Measurements from ENCODE around the gene TAS1R1.
A peak's percentile ranks its signal among the peaks of the same experiment; 100 is the strongest.
"Not testable (repeated sequence)": the region's sequence is repeated elsewhere in the genome, so short reads cannot be mapped to it uniquely, and the experiment has no call there.

TAS1R1 gene

DNA sequence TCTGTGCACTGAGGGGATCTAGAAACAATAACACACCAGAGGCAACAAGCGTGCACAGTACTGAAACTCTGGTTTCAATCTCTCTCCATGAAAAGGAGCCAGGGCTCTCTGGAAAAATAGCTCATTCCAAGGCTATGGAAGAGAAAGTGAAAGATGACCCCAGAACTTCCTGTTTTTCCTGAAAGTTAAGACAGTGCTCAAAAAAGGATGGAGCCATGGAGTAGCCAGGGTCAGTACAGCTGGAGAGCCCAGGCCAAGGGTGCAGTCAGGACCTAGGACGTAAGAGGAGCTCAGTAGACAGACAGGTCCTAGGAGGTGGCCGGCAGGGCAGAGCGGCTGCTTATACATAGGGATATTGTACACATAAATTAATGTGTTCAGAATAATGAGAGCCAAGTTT, 19.9 kb upstream of the TAS1R1 start:
- H3K36me3 ChIP-seq (ENCODE audit: insufficient read depth, low read length): peaks cover 10% of the 10 kb centered on the region
- H3K9ac ChIP-seq (ENCODE audit: low read depth, low read length): no peak overlapping the region
- H3K9me3 ChIP-seq (ENCODE audit: control insufficient read depth, insufficient read depth, low read length): no peaks in the 10 kb centered on the region
- H3K4me1 ChIP-seq (ENCODE audit: insufficient read depth, low read length): no peaks in the 10 kb centered on the region

DNA sequence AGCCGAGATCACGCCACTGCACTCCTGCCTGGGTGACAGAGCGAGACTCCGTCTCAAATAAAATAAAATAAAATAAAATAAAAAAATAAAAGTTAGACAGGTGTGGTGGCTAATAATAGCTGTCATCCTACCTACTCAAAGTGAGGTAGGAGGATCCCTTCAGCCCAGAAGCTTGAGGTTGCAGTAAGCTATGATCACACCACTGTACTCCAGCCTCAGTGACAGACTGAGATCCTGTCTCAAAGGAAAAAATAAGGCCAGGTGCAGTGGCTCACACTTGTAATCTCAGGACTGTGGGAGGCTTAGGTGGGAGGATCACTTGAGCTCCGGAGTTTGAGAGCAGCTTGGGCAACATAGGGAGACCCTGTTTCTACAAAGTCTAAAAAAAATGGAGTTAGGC, 18.8 kb upstream of the TAS1R1 start:
- peaks cover 10% of the 10 kb centered on the region for H3K36me3 ChIP-seq (ENCODE audit: insufficient read depth, low read length)
- H3K9me3 ChIP-seq (ENCODE audit: control insufficient read depth, insufficient read depth, low read length): no peaks in the 10 kb centered on the region
- no peak overlapping the region for H3K9ac ChIP-seq (ENCODE audit: low read depth, low read length)
- no peaks in the 10 kb centered on the region for H3K4me1 ChIP-seq (ENCODE audit: insufficient read depth, low read length)

DNA sequence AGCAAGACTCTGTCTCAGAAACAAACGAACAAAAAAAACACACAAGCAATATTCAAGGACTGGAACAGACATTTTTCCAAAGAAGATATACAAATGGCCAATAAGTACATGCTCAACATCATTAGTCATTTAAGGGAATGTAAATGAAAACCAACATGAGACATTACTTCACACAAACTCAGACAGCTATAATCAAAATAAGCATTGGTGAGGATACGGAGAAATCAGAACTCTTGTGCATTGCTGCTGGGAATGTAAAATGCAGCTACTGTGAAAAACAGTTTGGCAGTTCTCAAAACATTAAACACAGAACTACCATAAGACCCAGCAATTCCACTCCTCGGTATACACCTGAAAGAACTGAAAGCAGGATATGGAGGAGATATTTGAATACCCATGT, 16.2 kb upstream of the TAS1R1 start:
- H3K9me3 ChIP-seq (ENCODE audit: control insufficient read depth, insufficient read depth, low read length): no peaks in the 10 kb centered on the region
- H3K4me1 ChIP-seq (ENCODE audit: insufficient read depth, low read length): no peaks in the 10 kb centered on the region
- no peak overlapping the region for H3K9ac ChIP-seq (ENCODE audit: low read depth, low read length)
- peaks cover 4% of the 10 kb centered on the region; the same call in 1 of the 2 replicates for H3K36me3 ChIP-seq (ENCODE audit: insufficient read depth, low read length)

DNA sequence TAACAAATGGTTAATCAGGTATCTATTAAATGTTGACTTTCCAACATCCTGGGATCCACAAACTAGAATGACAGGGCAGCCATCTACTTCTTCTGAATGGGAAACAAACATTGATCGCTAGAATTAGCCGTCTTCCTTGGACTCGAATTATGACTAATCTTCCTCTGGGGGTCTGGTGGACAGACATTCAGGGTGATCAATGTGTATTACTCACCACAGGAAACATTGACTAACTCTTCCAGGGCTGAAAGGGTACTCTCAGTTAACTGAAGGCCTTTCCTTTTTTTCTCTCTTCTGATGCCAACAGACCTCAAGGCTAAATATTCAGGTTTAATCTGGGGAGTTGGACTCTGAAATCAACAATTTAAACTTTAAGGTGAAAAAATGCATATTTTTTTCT, 10.3 kb upstream of the TAS1R1 start:
- Histone ChIP-seq H3K36me3 (ENCODE audit: insufficient read depth, low read length) (peaks cover 27% of the 10 kb centered on the region), H3K9me3 (ENCODE audit: control insufficient read depth, insufficient read depth, low read length) (no peaks in the 10 kb centered on the region), H3K4me1 (ENCODE audit: insufficient read depth, low read length) (no peaks in the 10 kb centered on the region), H3K9ac (ENCODE audit: low read depth, low read length) (no peak overlapping the region)

DNA sequence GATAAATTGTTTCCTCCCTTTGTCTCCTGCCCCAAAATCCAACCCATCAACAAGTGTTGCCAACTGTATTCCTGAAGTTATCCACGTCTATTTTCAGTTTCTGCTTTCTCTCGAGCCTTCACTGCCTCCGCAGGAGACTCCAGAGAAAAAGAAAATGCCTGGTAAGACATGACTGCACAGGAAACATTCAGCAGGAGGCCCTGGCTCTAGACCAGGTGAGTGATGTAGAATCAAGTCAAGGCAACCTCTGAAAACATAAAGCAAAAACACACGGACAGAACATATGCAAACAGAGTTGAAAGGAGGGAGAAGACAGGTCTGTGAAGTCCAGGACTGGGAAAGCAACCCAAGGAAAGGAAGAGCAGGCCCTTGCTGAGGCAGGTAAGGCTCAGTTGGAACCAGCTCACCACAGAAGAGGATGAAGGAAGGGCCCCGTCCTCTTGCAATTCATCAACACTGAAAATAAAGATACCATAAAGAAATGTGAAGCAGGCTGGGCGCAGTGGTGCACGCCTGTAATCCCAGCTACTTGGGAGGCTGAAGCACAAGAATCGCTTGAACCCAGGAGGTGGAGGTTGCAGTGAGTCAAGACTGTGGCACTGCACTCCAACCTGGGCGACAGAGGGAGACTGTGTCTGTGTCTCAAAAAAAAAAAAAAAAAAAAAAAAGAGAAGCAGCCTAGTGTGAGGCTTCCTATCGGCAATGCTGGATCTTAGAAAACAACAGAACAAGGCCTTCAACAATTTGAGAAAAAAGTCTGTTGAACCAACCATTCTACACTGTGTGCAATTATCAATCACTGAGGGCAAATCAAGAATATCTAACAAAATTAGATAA, 9.6 kb upstream of the TAS1R1 start:
- no peak overlapping the region for H3K9ac ChIP-seq (ENCODE audit: low read depth, low read length)
- no peaks in the 10 kb centered on the region for H3K9me3 ChIP-seq (ENCODE audit: control insufficient read depth, insufficient read depth, low read length)
- H3K4me1 ChIP-seq (ENCODE audit: insufficient read depth, low read length): no peaks in the 10 kb centered on the region
- H3K36me3 ChIP-seq (ENCODE audit: insufficient read depth, low read length): peaks cover 29% of the 10 kb centered on the region

DNA sequence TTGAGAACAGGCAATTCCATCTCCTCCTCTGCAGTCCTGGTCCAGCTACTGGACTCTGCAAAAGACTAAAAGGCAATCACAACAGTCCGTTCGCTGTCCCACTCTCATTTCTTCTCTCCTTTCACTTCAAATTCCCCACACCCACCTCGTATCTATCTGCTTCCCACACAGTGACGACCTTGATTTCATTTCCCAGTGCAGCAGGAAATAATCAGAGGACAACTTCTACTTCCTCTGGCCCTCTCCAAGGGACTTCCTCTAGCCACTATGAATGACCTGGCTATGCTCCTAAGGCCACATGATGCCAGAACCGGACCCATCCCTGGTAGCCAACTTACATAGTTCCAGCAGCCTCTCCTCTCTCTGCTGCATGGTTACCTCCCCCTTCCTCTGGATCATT, 8.8 kb upstream of the TAS1R1 start:
- no peaks in the 10 kb centered on the region for H3K4me1 ChIP-seq (ENCODE audit: insufficient read depth, low read length)
- H3K9ac ChIP-seq (ENCODE audit: low read depth, low read length): no peak overlapping the region
- H3K9me3 ChIP-seq (ENCODE audit: control insufficient read depth, insufficient read depth, low read length): no peaks in the 10 kb centered on the region
- H3K36me3 ChIP-seq (ENCODE audit: insufficient read depth, low read length): peaks cover 34% of the 10 kb centered on the region

DNA sequence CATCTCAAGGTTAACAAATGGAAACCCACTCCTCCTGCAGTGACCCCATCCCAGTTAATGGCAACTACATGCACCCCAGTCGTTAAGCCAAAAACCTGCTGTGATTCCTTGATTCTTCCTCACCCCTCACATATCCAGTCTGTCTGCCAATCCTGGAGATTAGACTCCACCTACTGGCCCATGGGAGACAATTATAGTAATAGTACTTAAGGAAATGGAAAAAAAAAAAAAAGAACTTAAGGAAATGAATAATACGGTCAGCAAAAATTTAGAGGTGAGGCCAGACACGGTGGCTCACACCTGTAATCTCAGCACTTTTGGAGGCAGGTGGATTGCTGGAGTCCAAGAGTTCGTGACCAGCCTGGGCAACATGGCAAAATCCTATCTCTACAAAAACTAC, 7.8 kb upstream of the TAS1R1 start:
- no peaks in the 10 kb centered on the region for H3K9me3 ChIP-seq (ENCODE audit: control insufficient read depth, insufficient read depth, low read length)
- H3K36me3 ChIP-seq (ENCODE audit: insufficient read depth, low read length): peaks cover 34% of the 10 kb centered on the region
- no peak overlapping the region for H3K9ac ChIP-seq (ENCODE audit: low read depth, low read length)
- no peaks in the 10 kb centered on the region for H3K4me1 ChIP-seq (ENCODE audit: insufficient read depth, low read length)

DNA sequence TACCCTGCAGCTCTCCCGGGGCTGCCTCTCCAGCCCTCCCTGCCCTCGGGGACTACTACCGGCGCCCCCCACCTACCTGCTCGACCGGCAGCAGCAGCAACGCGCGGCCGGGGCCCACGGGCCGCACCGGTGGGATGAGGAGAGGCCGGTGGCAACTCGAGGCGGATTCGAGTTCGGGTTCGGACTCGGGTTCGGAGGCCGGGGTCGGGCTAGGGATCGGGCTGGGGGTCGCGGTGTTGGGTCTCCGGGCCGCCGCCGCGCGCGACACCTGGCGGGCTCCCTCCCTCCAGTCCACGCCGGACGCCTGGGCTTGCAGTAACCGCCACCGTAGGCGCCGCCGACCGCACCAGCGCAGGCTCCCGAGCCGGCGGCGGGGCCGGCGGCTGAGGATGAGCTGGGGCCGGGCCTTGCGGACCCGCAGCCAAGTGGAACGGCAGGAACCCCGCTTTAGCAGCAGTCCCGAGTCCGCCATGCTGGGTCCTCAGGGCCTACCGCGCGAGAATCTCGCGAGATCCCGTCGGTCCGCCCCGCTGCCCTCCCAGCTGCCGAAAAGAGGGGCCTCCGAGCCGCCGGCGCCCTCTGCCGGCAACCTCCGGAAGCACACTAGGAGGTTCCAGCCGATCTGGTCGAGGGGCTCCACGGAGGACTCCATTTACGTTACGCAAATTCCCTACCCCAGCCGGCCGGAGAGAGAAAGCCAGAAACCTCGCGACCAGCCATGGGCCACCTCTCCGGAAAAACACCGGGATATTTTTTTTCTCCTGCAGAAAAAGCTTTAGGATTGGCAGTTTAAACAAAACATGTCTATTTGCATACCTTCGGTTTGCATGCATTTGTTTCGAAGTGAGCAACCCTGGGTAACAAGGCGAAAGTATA, 838 bp upstream of the TAS1R1 start, which contains the start of gene NOL9:
Gene NOL9 (minus strand): TSS at position 483 of the 876 bp plus-strand sequence. CDS start 11 bp downstream, at position 472.
- peaks cover 10% of the 10 kb centered on the region for H3K4me1 ChIP-seq (ENCODE audit: insufficient read depth, low read length)
- 0 out of 2 replicates have a peak, but pooled peaks cover 7% of the 10 kb centered on the region for H3K36me3 ChIP-seq (ENCODE audit: insufficient read depth, low read length)

DNA sequence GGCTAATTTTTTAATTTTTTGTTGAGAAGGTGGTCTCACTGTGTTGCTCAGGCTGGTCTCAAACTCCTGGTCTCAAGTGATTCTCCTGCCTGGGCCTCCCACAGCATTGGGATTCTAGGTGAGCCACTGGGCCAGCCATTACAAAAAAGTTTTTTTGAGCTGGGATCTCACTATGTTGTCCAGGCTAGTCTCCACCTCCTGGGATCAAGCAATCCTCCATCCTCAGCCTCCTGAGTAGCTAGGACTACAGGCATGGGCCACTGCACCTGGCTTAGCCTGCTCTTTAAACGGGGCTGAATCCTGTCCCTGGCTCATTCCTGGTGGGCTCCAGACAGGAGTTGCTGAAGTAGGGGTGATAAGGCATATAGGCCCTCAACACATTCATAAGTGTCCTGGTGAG, 2.5 kb downstream of the TAS1R1 start:
- H3K36me3 ChIP-seq (ENCODE audit: insufficient read depth, low read length): no peaks in the 10 kb centered on the region
- H3K9me3 ChIP-seq (ENCODE audit: control insufficient read depth, insufficient read depth, low read length): peaks cover 2% of the 10 kb centered on the region; the same call in 1 of the 2 replicates
- H3K9ac ChIP-seq (ENCODE audit: low read depth, low read length): no peak overlapping the region
- peaks cover 10% of the 10 kb centered on the region for H3K4me1 ChIP-seq (ENCODE audit: insufficient read depth, low read length)

More for the DNA sequence above, 838 bp upstream of the TAS1R1 start, which contains the start of gene NOL9:
- H3K9ac ChIP-seq (ENCODE audit: low read depth, low read length): peak within 1 kb of the TSS; percentile 99
- H3K9me3 ChIP-seq (ENCODE audit: control insufficient read depth, insufficient read depth, low read length): no peaks in the 10 kb centered on the region

DNA sequence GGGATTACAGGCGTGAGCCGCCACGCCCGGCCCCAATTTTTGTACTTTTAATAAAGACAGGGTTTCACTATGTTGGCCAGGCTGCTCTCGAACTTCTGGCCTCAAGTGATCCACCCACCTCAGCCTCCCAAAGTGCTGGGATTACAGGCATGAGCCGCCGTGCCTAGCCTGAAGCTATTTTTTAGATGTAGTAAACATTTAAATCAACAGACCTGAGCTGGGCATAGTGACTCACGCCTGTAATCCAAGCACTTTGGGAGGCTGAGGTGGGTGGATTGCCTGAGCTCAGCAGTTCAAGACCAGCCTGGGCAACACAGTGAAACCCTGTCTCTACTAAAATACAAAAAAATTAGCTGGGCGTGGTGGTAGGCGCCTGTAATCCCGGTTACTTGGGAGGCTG, 4.1 kb downstream of the TAS1R1 start:
- H3K4me1 ChIP-seq (ENCODE audit: insufficient read depth, low read length); H3K36me3 ChIP-seq (ENCODE audit: insufficient read depth, low read length); H3K9me3 ChIP-seq (ENCODE audit: control insufficient read depth, insufficient read depth, low read length); H3K9ac ChIP-seq (ENCODE audit: low read depth, low read length): not testable (repeated sequence)

DNA sequence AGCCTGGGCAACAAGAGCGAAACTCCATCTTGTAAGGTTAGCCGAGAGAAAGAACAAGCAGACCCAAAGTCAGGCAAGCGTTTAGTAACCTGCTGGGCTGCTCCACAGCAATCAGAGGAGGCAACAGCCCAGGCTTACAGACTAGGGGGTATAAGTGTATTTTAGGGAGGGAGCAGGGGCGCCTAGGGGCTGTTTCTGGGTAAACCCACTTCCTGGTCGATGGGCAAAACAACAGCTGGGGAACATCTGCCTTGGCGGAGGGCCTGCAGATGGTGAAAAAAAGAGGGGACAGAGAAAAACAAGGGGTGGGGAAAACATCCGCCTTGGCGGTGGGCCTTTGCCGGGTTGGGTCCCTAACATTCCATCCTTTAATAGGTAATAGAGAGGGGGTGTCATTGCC, 5.2 kb downstream of the TAS1R1 start:
- Histone ChIP-seq H3K4me1 (ENCODE audit: insufficient read depth, low read length) (no peaks in the 10 kb centered on the region), H3K9ac (ENCODE audit: low read depth, low read length) (no peak overlapping the region), H3K36me3 (ENCODE audit: insufficient read depth, low read length) (no peaks in the 10 kb centered on the region), H3K9me3 (ENCODE audit: control insufficient read depth, insufficient read depth, low read length) (peaks cover 2% of the 10 kb centered on the region; the same call in 1 of the 2 replicates)

DNA sequence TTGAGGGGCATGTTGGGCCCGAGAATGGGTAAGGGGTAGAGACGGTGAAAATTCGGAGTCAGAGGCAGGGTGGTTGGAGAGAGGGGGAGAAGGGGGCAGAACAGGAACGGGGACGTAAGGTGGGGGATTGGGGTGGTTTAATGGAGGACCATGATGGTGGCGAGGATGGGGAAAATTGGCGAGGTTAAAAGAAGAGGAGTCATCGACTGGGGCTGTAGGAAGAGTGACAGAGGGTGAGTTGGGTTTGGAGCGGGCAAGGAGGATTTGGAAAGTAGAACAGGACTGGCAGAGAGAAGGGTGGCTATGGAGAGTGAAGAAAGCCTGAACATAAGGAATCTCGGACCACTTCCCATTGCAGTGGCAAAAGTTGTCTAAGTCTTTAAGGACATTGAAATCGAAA, 13.9 kb downstream of the TAS1R1 start:
- H3K9me3 ChIP-seq (ENCODE audit: control insufficient read depth, insufficient read depth, low read length): no peaks in the 10 kb centered on the region; the same call in 1 of the 2 replicates
- H3K9ac ChIP-seq (ENCODE audit: low read depth, low read length): no peak overlapping the region
- H3K36me3 ChIP-seq (ENCODE audit: insufficient read depth, low read length): no peaks in the 10 kb centered on the region
- H3K4me1 ChIP-seq (ENCODE audit: insufficient read depth, low read length): no peaks in the 10 kb centered on the region

DNA sequence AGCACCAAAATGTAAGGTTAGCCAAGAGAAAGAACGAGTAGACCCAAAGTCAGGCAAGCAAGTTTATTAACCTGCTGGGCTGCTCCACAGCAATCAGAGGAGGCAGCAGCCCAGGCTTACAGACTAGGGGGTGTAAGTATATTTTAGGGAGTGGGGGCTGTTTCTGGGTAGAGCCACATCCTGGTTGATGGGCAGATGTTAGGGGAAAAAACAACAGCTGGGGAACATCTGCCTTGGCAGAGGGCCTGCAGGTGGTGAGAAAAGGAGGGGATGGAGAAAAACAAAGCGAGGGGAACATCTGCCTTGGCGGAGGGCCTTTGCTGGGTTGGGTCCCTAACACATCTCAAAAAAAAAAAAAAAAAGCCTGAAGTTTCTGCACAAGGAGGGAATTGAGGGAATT, 15.0 kb downstream of the TAS1R1 start:
- H3K4me1 ChIP-seq (ENCODE audit: insufficient read depth, low read length): no peaks in the 10 kb centered on the region
- H3K9ac ChIP-seq (ENCODE audit: low read depth, low read length): no peak overlapping the region
- no peaks in the 10 kb centered on the region for H3K36me3 ChIP-seq (ENCODE audit: insufficient read depth, low read length)
- no peaks in the 10 kb centered on the region for H3K9me3 ChIP-seq (ENCODE audit: control insufficient read depth, insufficient read depth, low read length)

DNA sequence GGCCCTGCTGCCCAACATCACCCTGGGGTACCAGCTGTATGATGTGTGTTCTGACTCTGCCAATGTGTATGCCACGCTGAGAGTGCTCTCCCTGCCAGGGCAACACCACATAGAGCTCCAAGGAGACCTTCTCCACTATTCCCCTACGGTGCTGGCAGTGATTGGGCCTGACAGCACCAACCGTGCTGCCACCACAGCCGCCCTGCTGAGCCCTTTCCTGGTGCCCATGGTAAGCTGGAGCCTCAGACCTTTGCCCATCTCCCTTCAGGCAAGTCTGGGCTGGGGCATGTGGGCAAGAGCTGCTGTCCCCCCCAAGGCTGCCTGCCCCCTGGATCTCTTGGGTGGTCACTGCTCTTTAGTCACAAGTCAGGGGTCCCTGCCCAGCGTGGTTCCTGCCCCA, 15.9 kb downstream of the TAS1R1 start:
- Histone ChIP-seq H3K4me1 (ENCODE audit: insufficient read depth, low read length) (no peaks in the 10 kb centered on the region), H3K36me3 (ENCODE audit: insufficient read depth, low read length) (no peaks in the 10 kb centered on the region), H3K9me3 (ENCODE audit: control insufficient read depth, insufficient read depth, low read length) (no peaks in the 10 kb centered on the region), H3K9ac (ENCODE audit: low read depth, low read length) (no peak overlapping the region)

All from ES-I3 (cell line).